ENCODE measurements around the gene SLX1A.

DNA sequence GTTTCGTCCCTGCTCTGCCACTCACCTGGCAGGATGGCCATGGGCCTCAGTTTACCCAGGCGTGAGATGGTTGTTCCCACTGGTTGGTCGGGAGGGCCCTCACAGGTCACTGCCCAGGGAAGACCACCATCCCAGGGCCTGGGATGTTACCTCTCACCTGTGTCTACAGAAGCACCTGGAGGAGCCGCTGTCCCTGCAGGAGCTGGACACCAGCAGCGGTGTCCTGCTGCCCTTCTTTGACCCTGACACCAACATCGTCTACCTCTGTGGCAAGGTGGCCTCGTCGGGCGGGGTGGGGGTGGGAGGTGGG, 6.2 kb upstream of the SLX1A start:
- TF ChIP-seq POLR2A (IDR thresholded peaks at IDR 0.05): no peak
- TF ChIP-seq, protein P1, sequence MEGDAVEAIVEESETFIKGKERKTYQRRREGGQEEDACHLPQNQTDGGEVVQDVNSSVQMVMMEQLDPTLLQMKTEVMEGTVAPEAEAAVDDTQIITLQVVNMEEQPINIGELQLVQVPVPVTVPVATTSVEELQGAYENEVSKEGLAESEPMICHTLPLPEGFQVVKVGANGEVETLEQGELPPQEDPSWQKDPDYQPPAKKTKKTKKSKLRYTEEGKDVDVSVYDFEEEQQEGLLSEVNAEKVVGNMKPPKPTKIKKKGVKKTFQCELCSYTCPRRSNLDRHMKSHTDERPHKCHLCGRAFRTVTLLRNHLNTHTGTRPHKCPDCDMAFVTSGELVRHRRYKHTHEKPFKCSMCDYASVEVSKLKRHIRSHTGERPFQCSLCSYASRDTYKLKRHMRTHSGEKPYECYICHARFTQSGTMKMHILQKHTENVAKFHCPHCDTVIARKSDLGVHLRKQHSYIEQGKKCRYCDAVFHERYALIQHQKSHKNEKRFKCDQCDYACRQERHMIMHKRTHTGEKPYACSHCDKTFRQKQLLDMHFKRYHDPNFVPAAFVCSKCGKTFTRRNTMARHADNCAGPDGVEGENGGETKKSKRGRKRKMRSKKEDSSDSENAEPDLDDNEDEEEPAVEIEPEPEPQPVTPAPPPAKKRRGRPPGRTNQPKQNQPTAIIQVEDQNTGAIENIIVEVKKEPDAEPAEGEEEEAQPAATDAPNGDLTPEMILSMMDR (IDR thresholded peaks at IDR 0.05): no peak

Data from esophagus squamous epithelium (tissue), 4 donors.